PC-3 (cell line): ENCODE measurements around the gene C1orf198. TPM values are rescaled to one million over a fixed set of nuclear protein-coding genes. Genes with fewer than 3 reads are reported as not detected.

ENCODE experiments used
- ATAC-seq: fragments of 200-7000 bp; cut with Tn5 transposase; 2 replicates; pipeline ENCODE4 v1.9.1; 2020; ENCODE audit warnings: mild to moderate bottlenecking, moderate library complexity
- BruUV-seq: library from RNA; stranded (reverse); fragments of 400-500 nt; replicated peaks from 2 replicates; lab custom pipeline; 2021; lab: Mats Ljungman, UMichigan
- CTCF ChIA-PET: fragments of 300-600 bp; sonication (Branson Sonifier 250); formaldehyde crosslinking; loops from one replicate; lab custom pipeline; 2022; ENCODE audit warnings: antibody characterized with exemption; lab: Charles Lee
- POLR2A ChIA-PET: fragments of 300-600 bp; sonication (Branson Sonifier 250); formaldehyde crosslinking; loops from one replicate; lab custom pipeline; 2022; ENCODE audit warnings: antibody characterized with exemption; ENCODE audit not compliant: unreplicated experiment; lab: Charles Lee
- DNase-seq: peaks from one replicate; pipeline ENCODE4 v3.0.0-alpha.2; 2015
- H2AFZ ChIP-seq: fragments of 300-600 bp; sonication (generic); 2 replicates; pipeline ENCODE4 v1.6.0; 2016; ENCODE audit warnings: antibody characterized with exemption, low read length
- H3F3A ChIP-seq: fragments of 300-600 bp; sonication (generic); one replicate; pipeline ENCODE4 v1.6.0; 2017; ENCODE audit warnings: antibody characterized with exemption, low read length, control low read depth, mild to moderate bottlenecking; ENCODE audit not compliant: unreplicated experiment
- H3K27ac ChIP-seq: fragments of 300-600 bp; sonication (generic); 2 replicates; pipeline ENCODE4 v1.5.1; 2016; ENCODE audit warnings: mild to moderate bottlenecking, low read length
- H3K27me3 ChIP-seq: fragments of 300-600 bp; sonication (generic); 2 replicates; pipeline ENCODE4 v1.6.1; 2016; ENCODE audit warnings: low read length, mixed read lengths
- H3K36me3 ChIP-seq: fragments of 300-600 bp; sonication (generic); 2 replicates; pipeline ENCODE4 v1.6.1; 2016; ENCODE audit warnings: low read depth, mixed run types, low read length, mixed read lengths
- H3K4me1 ChIP-seq: fragments of 300-600 bp; sonication (generic); 2 replicates; pipeline ENCODE4 v1.5.1; 2016; ENCODE audit warnings: low read length; ENCODE audit not compliant: insufficient read depth
- H3K4me2 ChIP-seq: fragments of 300-600 bp; sonication (generic); 2 replicates; pipeline ENCODE4 v1.6.0; 2016; ENCODE audit warnings: low read length
- H3K4me3 ChIP-seq: fragments of 300-600 bp; sonication (generic); 2 replicates; pipeline ENCODE4 v1.5.1; 2016; ENCODE audit warnings: mild to moderate bottlenecking, low read length, mixed read lengths
- H3K79me2 ChIP-seq: fragments of 300-600 bp; sonication (generic); 2 replicates; pipeline ENCODE4 v1.6.1; 2017; ENCODE audit warnings: low read length, mixed read lengths
- H3K9ac ChIP-seq: fragments of 300-600 bp; sonication (generic); 2 replicates; pipeline ENCODE4 v1.6.0; 2016; ENCODE audit warnings: mild to moderate bottlenecking, low read length
- H3K9me2 ChIP-seq: fragments of 300-600 bp; sonication (generic); replicated peaks from 2 replicates; pipeline ENCODE4 v1.6.1; 2016; ENCODE audit warnings: mixed run types, low read length, mixed read lengths
- H3K9me3 ChIP-seq: fragments of 300-600 bp; sonication (generic); 2 replicates; pipeline ENCODE4 v1.6.1; 2016; ENCODE audit warnings: low read length, mixed read lengths
- H4K20me1 ChIP-seq: fragments of 300-600 bp; sonication (generic); 2 replicates; pipeline ENCODE4 v1.6.1; 2016; ENCODE audit warnings: low read length, mixed read lengths
- EZH2 ChIP-seq: fragments of 300-600 bp; sonication (generic); IDR thresholded peaks from one replicate; pipeline ENCODE4 v1.6.1; 2017; ENCODE audit warnings: antibody characterized with exemption, mild to moderate bottlenecking, low read length; ENCODE audit not compliant: unreplicated experiment
- EZH2phosphoT487 ChIP-seq: fragments of 300-600 bp; sonication (generic); IDR thresholded peaks from 2 replicates; pipeline ENCODE4 v1.6.1; 2018; ENCODE audit warnings: mild to moderate bottlenecking, antibody characterized with exemption, low read length, borderline replicate concordance
- intact Hi-C: fragments of 100-400 bp; cut with micrococcal nuclease; formaldehyde crosslinking; loops from 2 replicates; pipeline ENCODE4 v1.9.0; 2023
- total RNA-seq: library from RNA; depleted of rRNA; stranded (reverse); fragments of >200 nt; gene quantifications from 2 replicates; pipeline ENCODE4 v1.2.3, GENCODE V29; 2014
- TF ChIP-seq, protein P1 (sequence below): fragments of 300-600 bp; sonication (generic); conservative IDR thresholded peaks from 2 replicates; pipeline ENCODE4 v1.5.1; 2017; ENCODE audit warnings: antibody characterized with exemption, low read depth, mild to moderate bottlenecking, low read length

C1orf198 gene
- total RNA-seq, 1 experiment from 2014 or later, result 24.8 TPM

DNA sequence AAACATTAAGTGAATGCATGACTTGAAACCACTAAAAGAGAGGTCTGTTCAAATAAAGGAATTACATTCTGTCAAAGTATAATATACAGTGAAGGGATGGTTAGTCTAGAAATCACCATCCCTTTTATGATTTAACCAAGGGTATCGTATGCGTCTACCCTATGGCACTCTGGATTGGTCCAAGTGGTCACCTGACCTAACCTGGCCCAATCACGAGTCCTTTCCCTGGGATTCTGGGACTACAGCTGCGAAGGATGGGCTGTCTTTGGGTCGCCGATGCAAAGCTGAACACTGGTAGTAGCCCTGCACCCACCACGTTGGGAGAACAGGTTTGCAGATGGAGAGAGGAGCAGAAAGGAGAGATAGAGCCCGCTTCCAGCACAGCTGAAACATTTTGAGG is 30.4 kb upstream of the C1orf198 start:
- Histone ChIP-seq H3K9ac (no peak overlapping the region), H3K9me3 (no peaks in the 10 kb centered on the region), H3K27me3 (peaks cover 8% of the 10 kb centered on the region; the same call in 1 of the 2 replicates), H3K36me3 (no peaks in the 10 kb centered on the region), H3F3A (no peaks in the 10 kb centered on the region), H4K20me1 (no peaks in the 10 kb centered on the region), H3K4me1 (no peaks in the 10 kb centered on the region), H3K9me2 (no peaks in the 10 kb centered on the region), H2AFZ (no peak overlapping the region), H3K27ac (no peak overlapping the region), H3K4me3 (no peak overlapping the region), H3K79me2 (no peaks in the 10 kb centered on the region), H3K4me2 (no peak overlapping the region)
- ChIA-PET POLR2A (no interaction called here), CTCF (no interaction called here)
- intact Hi-C loops, result no loop called here
- no TSS peak for BruUV-seq
- DNase-seq (no peak), ATAC-seq (no peak)
- TF ChIP-seq EZH2phosphoT487, result no peak
- TF ChIP-seq, protein P1, sequence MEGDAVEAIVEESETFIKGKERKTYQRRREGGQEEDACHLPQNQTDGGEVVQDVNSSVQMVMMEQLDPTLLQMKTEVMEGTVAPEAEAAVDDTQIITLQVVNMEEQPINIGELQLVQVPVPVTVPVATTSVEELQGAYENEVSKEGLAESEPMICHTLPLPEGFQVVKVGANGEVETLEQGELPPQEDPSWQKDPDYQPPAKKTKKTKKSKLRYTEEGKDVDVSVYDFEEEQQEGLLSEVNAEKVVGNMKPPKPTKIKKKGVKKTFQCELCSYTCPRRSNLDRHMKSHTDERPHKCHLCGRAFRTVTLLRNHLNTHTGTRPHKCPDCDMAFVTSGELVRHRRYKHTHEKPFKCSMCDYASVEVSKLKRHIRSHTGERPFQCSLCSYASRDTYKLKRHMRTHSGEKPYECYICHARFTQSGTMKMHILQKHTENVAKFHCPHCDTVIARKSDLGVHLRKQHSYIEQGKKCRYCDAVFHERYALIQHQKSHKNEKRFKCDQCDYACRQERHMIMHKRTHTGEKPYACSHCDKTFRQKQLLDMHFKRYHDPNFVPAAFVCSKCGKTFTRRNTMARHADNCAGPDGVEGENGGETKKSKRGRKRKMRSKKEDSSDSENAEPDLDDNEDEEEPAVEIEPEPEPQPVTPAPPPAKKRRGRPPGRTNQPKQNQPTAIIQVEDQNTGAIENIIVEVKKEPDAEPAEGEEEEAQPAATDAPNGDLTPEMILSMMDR, result no peak
- no peak for TF ChIP-seq EZH2

DNA sequence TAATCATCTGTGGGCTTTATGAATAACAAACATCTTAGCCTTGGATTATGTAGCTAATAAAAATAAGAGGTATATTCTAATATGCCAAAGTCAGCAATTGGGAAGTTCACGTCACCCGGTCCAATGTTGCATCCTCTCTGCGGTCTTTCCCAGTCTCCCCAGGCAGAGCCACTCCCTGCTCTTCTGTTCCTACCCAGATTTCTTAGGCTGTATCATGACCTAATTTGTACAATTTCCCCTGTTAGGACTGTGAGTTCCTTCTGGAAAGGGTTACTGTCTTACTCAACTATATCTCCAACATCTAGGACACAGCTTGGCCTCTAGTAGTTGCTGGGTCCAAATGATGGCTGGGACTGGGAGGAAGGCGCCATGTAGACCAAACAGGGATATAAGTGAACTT is 29.8 kb upstream of the C1orf198 start:
- Histone ChIP-seq H3K9me3 (no peaks in the 10 kb centered on the region), H3K79me2 (no peaks in the 10 kb centered on the region), H2AFZ (no peak overlapping the region), H3K9me2 (no peaks in the 10 kb centered on the region), H3K36me3 (no peaks in the 10 kb centered on the region), H3K9ac (no peak overlapping the region), H3K4me2 (no peak overlapping the region), H4K20me1 (no peaks in the 10 kb centered on the region), H3K27ac (no peak overlapping the region), H3K4me1 (no peaks in the 10 kb centered on the region), H3F3A (no peaks in the 10 kb centered on the region), H3K27me3 (peaks cover 10% of the 10 kb centered on the region), H3K4me3 (no peak overlapping the region)
- intact Hi-C loops, result no loop called here
- ATAC-seq (no peak), DNase-seq (no peak)
- TF ChIP-seq EZH2, result no peak
- TF ChIP-seq, protein P1, result no peak
- no peak for TF ChIP-seq EZH2phosphoT487
- CTCF ChIA-PET, result no interaction called here
- BruUV-seq, result no TSS peak
- POLR2A ChIA-PET, result no interaction called here

DNA sequence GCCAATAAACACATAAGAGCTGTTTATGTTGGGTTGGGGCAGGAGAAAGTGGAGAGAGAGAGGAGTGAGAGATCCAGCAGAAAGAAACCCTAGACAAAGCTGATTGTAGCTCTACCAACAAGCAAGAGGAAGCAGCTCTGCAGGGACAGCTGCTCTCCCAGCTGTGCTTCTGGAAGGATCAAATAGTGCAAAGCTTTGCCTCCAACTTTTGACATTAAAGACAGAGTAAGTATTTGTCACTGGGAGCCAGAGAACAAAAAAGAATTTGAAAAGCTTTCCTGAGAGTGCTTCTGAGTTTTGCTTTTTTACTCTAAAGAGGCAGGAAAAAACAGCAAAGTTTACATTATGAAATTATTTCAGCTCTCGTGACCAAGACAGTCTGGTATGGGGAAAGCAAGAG is 28.5 kb upstream of the C1orf198 start:
- H3K36me3 ChIP-seq, result no peaks in the 10 kb centered on the region
- no peaks in the 10 kb centered on the region for H3K9me3 ChIP-seq
- H3K27ac ChIP-seq, result no peak overlapping the region
- H4K20me1 ChIP-seq, result no peaks in the 10 kb centered on the region
- DNase-seq (no peak), ATAC-seq (no peak)
- BruUV-seq, result no TSS peak
- no peaks in the 10 kb centered on the region for H3K9me2 ChIP-seq
- H3K4me2 ChIP-seq, result no peak overlapping the region
- H3F3A ChIP-seq, result no peaks in the 10 kb centered on the region
- TF ChIP-seq EZH2phosphoT487 (no peak), EZH2 (no peak)
- TF ChIP-seq, protein P1, result no peak
- H3K27me3 ChIP-seq, result peaks cover 20% of the 10 kb centered on the region
- H3K4me3 ChIP-seq, result no peak overlapping the region
- H3K79me2 ChIP-seq, result no peaks in the 10 kb centered on the region
- POLR2A ChIA-PET, result no interaction called here
- intact Hi-C loops, result no loop called here
- CTCF ChIA-PET, result interaction anchor here (0.6 kb wide), 1 partner anchor 152 kb away, joined by 3 read pairs; no protein-coding TSS in a partner anchor
- no peak overlapping the region for H2AFZ ChIP-seq
- no peaks in the 10 kb centered on the region for H3K4me1 ChIP-seq
- no peak overlapping the region for H3K9ac ChIP-seq
